ENCODE results near the gene SURF1. TPM values are rescaled to one million over a fixed set of nuclear protein-coding genes. Genes with fewer than 3 reads are reported as not detected.

SURF1 gene
- total RNA-seq, 2 donors from 2014 or later = 45.1 to 54.4 TPM

GRCh38 chr9:133372144-133372543 lies 15.9 kb upstream of the SURF1 start:
- 95 to 100% methylated on average over 7 of the region's 7 CpGs for WGBS, 2 experiments (ENCODE audit: insufficient coverage in 1 of 2, insufficient read length in 1 of 2)
- H3K27me3 ChIP-seq (ENCODE audit: control insufficient read depth, insufficient read depth, low read length, poor library complexity, severe bottlenecking) = no peaks in the 10 kb centered on the region
- TF ChIP-seq, protein P1, sequence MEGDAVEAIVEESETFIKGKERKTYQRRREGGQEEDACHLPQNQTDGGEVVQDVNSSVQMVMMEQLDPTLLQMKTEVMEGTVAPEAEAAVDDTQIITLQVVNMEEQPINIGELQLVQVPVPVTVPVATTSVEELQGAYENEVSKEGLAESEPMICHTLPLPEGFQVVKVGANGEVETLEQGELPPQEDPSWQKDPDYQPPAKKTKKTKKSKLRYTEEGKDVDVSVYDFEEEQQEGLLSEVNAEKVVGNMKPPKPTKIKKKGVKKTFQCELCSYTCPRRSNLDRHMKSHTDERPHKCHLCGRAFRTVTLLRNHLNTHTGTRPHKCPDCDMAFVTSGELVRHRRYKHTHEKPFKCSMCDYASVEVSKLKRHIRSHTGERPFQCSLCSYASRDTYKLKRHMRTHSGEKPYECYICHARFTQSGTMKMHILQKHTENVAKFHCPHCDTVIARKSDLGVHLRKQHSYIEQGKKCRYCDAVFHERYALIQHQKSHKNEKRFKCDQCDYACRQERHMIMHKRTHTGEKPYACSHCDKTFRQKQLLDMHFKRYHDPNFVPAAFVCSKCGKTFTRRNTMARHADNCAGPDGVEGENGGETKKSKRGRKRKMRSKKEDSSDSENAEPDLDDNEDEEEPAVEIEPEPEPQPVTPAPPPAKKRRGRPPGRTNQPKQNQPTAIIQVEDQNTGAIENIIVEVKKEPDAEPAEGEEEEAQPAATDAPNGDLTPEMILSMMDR (conservative IDR thresholded peaks at IDR 0.05) = no peak
- H3K4me3 Mint-ChIP-seq = no peak overlapping the region
- H3K9me3 Mint-ChIP-seq = peaks cover 4% of the 10 kb centered on the region
- no peak overlapping the region for H3K27ac ChIP-seq (ENCODE audit: low read depth, low read length)
- H3K36me3 Mint-ChIP-seq (ENCODE audit: low read depth) = peaks cover 33% of the 10 kb centered on the region
- DNase-seq = no peak
- peaks cover 57% of the 10 kb centered on the region for H3K36me3 ChIP-seq (ENCODE audit: control insufficient read depth, insufficient read depth, low read length)
- H3K27me3 Mint-ChIP-seq (ENCODE audit: insufficient read depth) = peaks cover 3% of the 10 kb centered on the region
- H3K27ac Mint-ChIP-seq = peak overlapping the region; percentile 57
- no peak overlapping the region for H3K9ac ChIP-seq (ENCODE audit: extremely low read depth, low read length, poor library complexity, severe bottlenecking)
- peaks cover 18% of the 10 kb centered on the region for H3K4me1 ChIP-seq (ENCODE audit: control insufficient read depth, insufficient read depth, low read length)
- H3K4me3 ChIP-seq (ENCODE audit: low read length) = no peak overlapping the region
- H3K9me3 ChIP-seq (ENCODE audit: control insufficient read depth, low read length) = no peaks in the 10 kb centered on the region
- H3K4me1 Mint-ChIP-seq = peaks cover 43% of the 10 kb centered on the region

DNA sequence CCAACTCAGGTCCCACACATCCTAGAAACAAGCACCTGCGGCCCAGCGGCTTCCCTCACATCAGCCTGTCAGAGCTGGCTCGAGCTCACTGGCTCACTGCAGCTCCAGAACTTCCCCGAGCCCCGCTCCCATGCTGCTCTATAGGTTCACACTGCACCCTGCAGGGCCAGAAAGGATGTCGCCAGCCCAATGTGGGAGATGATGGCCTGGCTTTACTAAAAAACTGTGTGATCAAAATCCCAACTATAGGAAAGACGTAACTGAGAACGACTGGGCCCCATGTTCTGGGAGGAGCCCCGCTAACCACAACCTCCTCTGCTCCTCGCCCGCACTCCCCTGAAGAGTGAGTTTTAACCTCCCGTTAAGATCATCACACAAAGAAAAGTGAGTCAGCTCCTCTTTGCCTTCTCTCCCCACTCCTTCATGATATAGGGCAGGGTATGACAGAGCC lies 15.0 kb upstream of the SURF1 start:
- H3K27ac Mint-ChIP-seq = peak overlapping the region; percentile 16
- H3K27ac ChIP-seq (ENCODE audit: low read depth, low read length) = no peak overlapping the region
- no peak for DNase-seq

DNA sequence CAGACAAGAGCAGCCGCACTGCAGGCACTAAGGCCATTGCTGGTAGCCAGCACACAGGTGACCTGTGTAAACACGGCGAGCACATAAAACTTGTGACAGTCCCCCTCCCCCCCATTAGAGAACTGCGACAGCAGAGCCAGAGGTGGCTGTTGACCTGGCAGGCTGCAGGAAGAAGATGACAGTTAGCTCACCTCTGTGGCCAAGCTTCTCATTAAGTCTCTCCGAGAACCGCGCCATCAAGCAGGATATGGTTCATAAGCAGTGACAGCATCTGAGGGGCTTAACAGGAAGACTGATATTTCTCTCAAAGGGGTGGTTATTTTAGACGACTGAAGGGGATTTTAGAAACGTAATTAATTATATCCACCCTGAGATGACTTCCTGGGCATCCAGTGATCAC lies 14.4 kb upstream of the SURF1 start:
- Histone ChIP-seq H3K27ac (ENCODE audit: low read depth, low read length) (no peak overlapping the region), H3K4me1 (ENCODE audit: control insufficient read depth, insufficient read depth, low read length) (peaks cover 18% of the 10 kb centered on the region), H3K4me3 (ENCODE audit: low read length) (no peak overlapping the region), H3K36me3 (ENCODE audit: control insufficient read depth, insufficient read depth, low read length) (peaks cover 71% of the 10 kb centered on the region), H3K9ac (ENCODE audit: extremely low read depth, low read length, poor library complexity, severe bottlenecking) (no peak overlapping the region), H3K9me3 (ENCODE audit: control insufficient read depth, low read length) (no peaks in the 10 kb centered on the region), H3K27me3 (ENCODE audit: control insufficient read depth, insufficient read depth, low read length, poor library complexity, severe bottlenecking) (no peaks in the 10 kb centered on the region)
- DNase-seq = no peak
- Mint-ChIP-seq H3K27ac (peak overlapping the region; percentile 16), H3K4me1 (peaks cover 43% of the 10 kb centered on the region), H3K27me3 (ENCODE audit: insufficient read depth) (no peaks in the 10 kb centered on the region), H3K36me3 (ENCODE audit: low read depth) (peaks cover 47% of the 10 kb centered on the region), H3K4me3 (no peak overlapping the region), H3K9me3 (no peaks in the 10 kb centered on the region)
- 91 to 93% methylated on average over 9 of the region's 9 CpGs for WGBS, 2 experiments (ENCODE audit: insufficient coverage in 1 of 2, insufficient read length in 1 of 2)
- TF ChIP-seq, protein P1 (conservative IDR thresholded peaks at IDR 0.05) = no peak

More for the DNA sequence above, 15.0 kb upstream of the SURF1 start:
- Mint-ChIP-seq H3K36me3 (ENCODE audit: low read depth) (peaks cover 41% of the 10 kb centered on the region), H3K27me3 (ENCODE audit: insufficient read depth) (no peaks in the 10 kb centered on the region), H3K4me1 (peaks cover 43% of the 10 kb centered on the region), H3K4me3 (no peak overlapping the region), H3K9me3 (no peaks in the 10 kb centered on the region)
- Histone ChIP-seq H3K27me3 (ENCODE audit: control insufficient read depth, insufficient read depth, low read length, poor library complexity, severe bottlenecking) (no peaks in the 10 kb centered on the region), H3K36me3 (ENCODE audit: control insufficient read depth, insufficient read depth, low read length) (peaks cover 65% of the 10 kb centered on the region), H3K4me3 (ENCODE audit: low read length) (no peak overlapping the region), H3K9ac (ENCODE audit: extremely low read depth, low read length, poor library complexity, severe bottlenecking) (no peak overlapping the region), H3K9me3 (ENCODE audit: control insufficient read depth, low read length) (no peaks in the 10 kb centered on the region), H3K4me1 (ENCODE audit: control insufficient read depth, insufficient read depth, low read length) (peaks cover 18% of the 10 kb centered on the region)
- 87 to 90% methylated on average over 9 to 12 of the region's 12 CpGs for WGBS, 2 experiments (ENCODE audit: insufficient coverage in 1 of 2, insufficient read length in 1 of 2)
- TF ChIP-seq, protein P1 (conservative IDR thresholded peaks at IDR 0.05) = peak; percentile 15

Data from endodermal cell (in vitro differentiated cells).